HL-60 (cell line): ENCODE results near the gene ENPP4.

ENCODE experiments used
- POLR2AphosphoS5 ChIP-seq: IDR thresholded peaks from 2 replicates; pipeline ENCODE4 v1.6.1; 2012; ENCODE audit warnings: low read depth
- TF ChIP-seq, protein P1 (sequence below): IDR thresholded peaks from one replicate; pipeline ENCODE4 v1.5.1; 2011; ENCODE audit warnings: low read length, control low read depth, inconsistent platforms; ENCODE audit not compliant: insufficient read depth

DNA sequence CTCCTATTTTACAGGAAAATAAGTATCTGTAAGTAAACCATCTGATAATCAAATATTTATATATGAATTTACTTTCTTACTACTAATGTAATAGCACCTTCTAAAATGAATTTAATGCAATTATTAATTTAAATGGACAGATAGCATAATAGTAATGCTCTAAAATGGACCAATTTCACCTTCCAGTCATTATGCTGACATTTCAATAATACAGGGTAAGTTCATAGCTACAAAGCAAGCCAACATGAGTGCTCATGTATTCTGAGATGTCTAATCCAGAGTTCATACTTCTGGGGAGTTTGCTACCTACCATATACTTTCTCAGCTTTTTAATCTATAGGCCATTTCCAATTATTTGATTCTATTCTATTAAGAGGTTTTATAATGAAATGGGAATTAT is 29.4 kb downstream of the ENPP4 start:
- TF ChIP-seq POLR2AphosphoS5: no peak
- TF ChIP-seq, protein P1, sequence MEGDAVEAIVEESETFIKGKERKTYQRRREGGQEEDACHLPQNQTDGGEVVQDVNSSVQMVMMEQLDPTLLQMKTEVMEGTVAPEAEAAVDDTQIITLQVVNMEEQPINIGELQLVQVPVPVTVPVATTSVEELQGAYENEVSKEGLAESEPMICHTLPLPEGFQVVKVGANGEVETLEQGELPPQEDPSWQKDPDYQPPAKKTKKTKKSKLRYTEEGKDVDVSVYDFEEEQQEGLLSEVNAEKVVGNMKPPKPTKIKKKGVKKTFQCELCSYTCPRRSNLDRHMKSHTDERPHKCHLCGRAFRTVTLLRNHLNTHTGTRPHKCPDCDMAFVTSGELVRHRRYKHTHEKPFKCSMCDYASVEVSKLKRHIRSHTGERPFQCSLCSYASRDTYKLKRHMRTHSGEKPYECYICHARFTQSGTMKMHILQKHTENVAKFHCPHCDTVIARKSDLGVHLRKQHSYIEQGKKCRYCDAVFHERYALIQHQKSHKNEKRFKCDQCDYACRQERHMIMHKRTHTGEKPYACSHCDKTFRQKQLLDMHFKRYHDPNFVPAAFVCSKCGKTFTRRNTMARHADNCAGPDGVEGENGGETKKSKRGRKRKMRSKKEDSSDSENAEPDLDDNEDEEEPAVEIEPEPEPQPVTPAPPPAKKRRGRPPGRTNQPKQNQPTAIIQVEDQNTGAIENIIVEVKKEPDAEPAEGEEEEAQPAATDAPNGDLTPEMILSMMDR: no peak
